Measurements from ENCODE around the gene SPSB1.

The SPSB1 gene

GRCh38 chr1:9368356-9368755 is 75.7 kb downstream of the SPSB1 start:
- DNase-seq (ENCODE audit: low spot score), result no peak
- ChIA-PET CTCF (no interaction called here), POLR2A (ENCODE audit: low non-redundant PET) (no interaction called here)
- no peak for TF ChIP-seq CTCF (conservative IDR thresholded peaks at IDR 0.05; ENCODE audit: low read depth)
- H3K27ac ChIP-seq, result no peak overlapping the region

- peak overlapping the region; percentile 40 for H3K27ac ChIP-seq
- ChIA-PET POLR2A (ENCODE audit: low non-redundant PET) (no interaction called here), CTCF (interaction anchor here (0.6 to 0.9 kb wide), 2 partner anchors 40 to 441 kb away, joined by 4 read pairs; no protein-coding TSS in a partner anchor)
- TF ChIP-seq CTCF (conservative IDR thresholded peaks at IDR 0.05; ENCODE audit: low read depth), result no peak
- DNase-seq (ENCODE audit: low spot score), result peak; percentile 43
Measured at GRCh38 chr1:9369964-9370788, 77.5 kb downstream of the SPSB1 start.

GRCh38 chr1:9371391-9371935 is 78.8 kb downstream of the SPSB1 start:
- DNase-seq (ENCODE audit: low spot score), result no peak
- CTCF ChIA-PET, result interaction anchor here (0.5 to 0.7 kb wide), 2 partner anchors 88 to 136 kb away, joined by 4 read pairs; no protein-coding TSS in a partner anchor
- H3K27ac ChIP-seq, result peak overlapping the region; percentile 32
- TF ChIP-seq CTCF (conservative IDR thresholded peaks at IDR 0.05; ENCODE audit: low read depth), result no peak
- POLR2A ChIA-PET (ENCODE audit: low non-redundant PET), result interaction anchor here (0.6 to 0.7 kb wide), 2 partner anchors 28 to 1219 kb away, joined by 4 to 5 read pairs; no protein-coding TSS in a partner anchor

DNA sequence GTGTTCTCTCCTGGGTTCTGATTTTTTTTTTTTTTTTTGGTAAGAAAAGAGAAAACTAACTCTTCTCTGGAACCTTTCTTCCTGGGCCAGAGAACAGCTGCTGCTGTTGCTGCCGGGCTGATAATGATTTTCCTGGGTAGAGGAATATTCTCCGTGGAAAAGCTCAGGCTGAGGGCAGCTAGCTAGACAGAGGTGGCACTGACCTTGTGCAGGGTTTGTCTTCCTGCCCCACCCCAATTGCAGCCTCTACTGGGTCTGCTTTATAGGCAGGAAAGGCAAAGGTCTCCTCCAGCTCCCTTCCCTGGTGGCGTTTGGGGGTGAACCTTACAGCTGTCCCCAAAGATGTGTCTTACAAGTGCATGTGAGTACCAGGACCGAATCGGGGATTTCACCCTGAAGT is 79.3 kb downstream of the SPSB1 start:
- POLR2A ChIA-PET (ENCODE audit: low non-redundant PET), result interaction anchor here (0.6 to 0.7 kb wide), 2 partner anchors 28 to 1220 kb away, joined by 4 to 5 read pairs; no protein-coding TSS in a partner anchor
- DNase-seq (ENCODE audit: low spot score), result no peak
- CTCF ChIA-PET, result interaction anchor here (0.5 to 0.7 kb wide), 3 partner anchors 9 to 136 kb away, joined by 3 to 4 read pairs (median 4); no protein-coding TSS in a partner anchor
- H3K27ac ChIP-seq, result peak overlapping the region; percentile 32
- TF ChIP-seq CTCF (conservative IDR thresholded peaks at IDR 0.05; ENCODE audit: low read depth), result no peak

DNA sequence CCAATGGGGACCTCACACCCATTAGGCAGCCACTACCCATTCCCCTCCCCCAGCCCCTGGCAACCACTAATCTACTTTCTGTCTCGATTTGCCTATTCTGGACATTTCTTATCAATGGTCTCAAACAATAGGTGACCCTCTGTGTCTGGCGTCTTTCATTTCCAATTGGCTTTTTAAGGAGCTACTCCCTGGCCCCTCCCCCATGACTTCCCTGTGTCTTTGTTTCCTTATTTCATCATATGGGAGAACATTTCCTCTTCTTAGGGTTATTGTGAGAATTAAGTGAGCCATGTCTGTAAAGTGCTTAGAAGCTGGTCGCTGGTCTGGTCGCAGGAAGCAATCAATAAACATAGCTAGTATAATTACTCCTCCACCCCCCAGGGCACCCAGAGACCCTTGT is 80.9 kb downstream of the SPSB1 start:
- TF ChIP-seq CTCF (conservative IDR thresholded peaks at IDR 0.05; ENCODE audit: low read depth), result no peak
- H3K27ac ChIP-seq, result no peak overlapping the region
- ChIA-PET POLR2A (ENCODE audit: low non-redundant PET) (no interaction called here), CTCF (no interaction called here)
- DNase-seq (ENCODE audit: low spot score), result no peak

DNA sequence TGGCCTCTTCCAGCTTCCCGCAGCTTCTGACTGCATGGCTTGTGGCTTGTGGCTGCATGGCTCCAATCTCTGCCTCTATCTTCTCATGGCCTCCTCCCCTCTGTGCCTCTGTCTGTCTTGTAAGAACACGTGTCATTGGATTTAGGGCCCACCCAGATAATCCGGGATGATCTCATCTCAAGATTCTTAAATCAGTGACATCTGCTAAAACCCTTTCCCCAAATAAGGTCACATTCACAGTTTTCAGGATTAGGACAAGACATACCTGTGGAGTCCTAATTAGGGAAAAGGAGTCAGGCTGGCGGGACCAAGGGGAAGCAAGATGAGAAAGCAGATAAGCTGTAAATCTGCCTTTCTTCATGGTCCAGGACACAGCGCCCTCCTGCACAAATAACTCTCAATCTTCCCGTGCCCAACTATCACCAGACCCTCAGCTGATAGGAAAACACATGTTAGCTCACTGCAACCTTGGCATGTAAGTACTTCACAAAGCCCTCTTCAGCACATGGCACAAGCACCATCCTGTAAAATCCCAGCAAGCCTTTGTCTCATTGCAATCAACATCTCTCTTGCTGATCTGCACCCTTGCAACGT is 82.2 kb downstream of the SPSB1 start:
- TF ChIP-seq CTCF (conservative IDR thresholded peaks at IDR 0.05; ENCODE audit: low read depth), result no peak
- DNase-seq (ENCODE audit: low spot score), result no peak
- no peak overlapping the region for H3K27ac ChIP-seq
- CTCF ChIA-PET, result interaction anchor here (0.7 kb wide), 1 partner anchor 105 kb away, joined by 5 read pairs; no protein-coding TSS in a partner anchor
- POLR2A ChIA-PET (ENCODE audit: low non-redundant PET), result no interaction called here
